Neural crest cell (in vitro differentiated cells): ENCODE measurements around the gene SMPX. TPM values are rescaled to one million over a fixed set of nuclear protein-coding genes. Genes with fewer than 3 reads are reported as not detected.

Experiments
- DNase-seq: peaks from one replicate; pipeline ENCODE4 v3.0.0; 2021; ENCODE audit warnings: low read depth, mixed read lengths, low spot score
- H3K27ac Mint-ChIP-seq: one replicate; pipeline ENCODE4 v1.8.0; 2021; ENCODE audit warnings: mild to moderate bottlenecking, mixed read lengths; ENCODE audit not compliant: unreplicated experiment
- H3K27me3 Mint-ChIP-seq: 2 replicates; pipeline ENCODE4 v1.8.0; 2021; ENCODE audit warnings: low read depth, mild to moderate bottlenecking, mixed read lengths
- H3K36me3 Mint-ChIP-seq: 2 replicates; pipeline ENCODE4 v1.8.0; 2021; ENCODE audit warnings: low read depth, mild to moderate bottlenecking, mixed read lengths
- H3K4me1 Mint-ChIP-seq: 2 replicates; pipeline ENCODE4 v1.8.0; 2021; ENCODE audit warnings: mixed read lengths
- H3K4me3 Mint-ChIP-seq: one replicate; pipeline ENCODE4 v1.8.0; 2021; ENCODE audit warnings: mild to moderate bottlenecking, mixed read lengths
- H3K9me3 Mint-ChIP-seq: 2 replicates; pipeline ENCODE4 v1.8.0; 2021; ENCODE audit warnings: mixed read lengths
- CTCF ChIP-seq: fragments of 200-600 bp; sonication (generic); conservative IDR thresholded peaks from 2 replicates; pipeline ENCODE4 v1.5.0; 2021; ENCODE audit warnings: antibody characterized with exemption, mild to moderate bottlenecking
- total RNA-seq: library from RNA; stranded (reverse); gene quantifications from 2 replicates; pipeline ENCODE4 v1.2.1, GENCODE V29; 2021

The SMPX gene
- total RNA-seq, 1 donor from 2014 or later: 0.51 TPM

GRCh38 chrX:21758488-21758887 lies 572 bp upstream of the SMPX start:
- peaks cover 32% of the 10 kb centered on the region for H3K4me1 Mint-ChIP-seq
- no peak overlapping the region for H3K4me3 Mint-ChIP-seq
- no peak for DNase-seq
- no peaks in the 10 kb centered on the region for H3K27me3 Mint-ChIP-seq
- H3K9me3 Mint-ChIP-seq: peaks cover 3% of the 10 kb centered on the region
- H3K27ac Mint-ChIP-seq: no peak overlapping the region
- TF ChIP-seq CTCF: peak; percentile 22
- peaks cover 3% of the 10 kb centered on the region for H3K36me3 Mint-ChIP-seq

GRCh38 chrX:21756785-21757529 lies 959 bp downstream of the SMPX start:
- peaks cover 3% of the 10 kb centered on the region for H3K9me3 Mint-ChIP-seq
- no peak for TF ChIP-seq CTCF

GRCh38 chrX:21749924-21750323 lies 8.0 kb downstream of the SMPX start:
- TF ChIP-seq CTCF: no peak
- H3K9me3 Mint-ChIP-seq: no peaks in the 10 kb centered on the region
- peaks cover 56% of the 10 kb centered on the region for H3K4me1 Mint-ChIP-seq

More at GRCh38 chrX:21756785-21757529, 959 bp downstream of the SMPX start:
- Mint-ChIP-seq H3K4me3 (no peak overlapping the region), H3K27ac (peak overlapping the region; percentile 37), H3K36me3 (peaks cover 3% of the 10 kb centered on the region), H3K27me3 (no peaks in the 10 kb centered on the region), H3K4me1 (peaks cover 36% of the 10 kb centered on the region)
- DNase-seq: no peak

GRCh38 chrX:21748235-21748634 lies 9.7 kb downstream of the SMPX start:
- H3K36me3 Mint-ChIP-seq: no peaks in the 10 kb centered on the region
- no peak overlapping the region for H3K4me3 Mint-ChIP-seq
- no peak for TF ChIP-seq CTCF
- peaks cover 47% of the 10 kb centered on the region for H3K4me1 Mint-ChIP-seq
- no peaks in the 10 kb centered on the region for H3K9me3 Mint-ChIP-seq
- no peak overlapping the region for H3K27ac Mint-ChIP-seq
- peaks cover 14% of the 10 kb centered on the region for H3K27me3 Mint-ChIP-seq
- DNase-seq: no peak

More at GRCh38 chrX:21749924-21750323, 8.0 kb downstream of the SMPX start:
- H3K36me3 Mint-ChIP-seq: no peaks in the 10 kb centered on the region
- DNase-seq: no peak
- no peak overlapping the region for H3K27ac Mint-ChIP-seq
- no peak overlapping the region for H3K4me3 Mint-ChIP-seq
- H3K27me3 Mint-ChIP-seq: peaks cover 14% of the 10 kb centered on the region

- H3K4me3 Mint-ChIP-seq: peak overlapping the region; percentile 70
- H3K4me1 Mint-ChIP-seq: peaks cover 47% of the 10 kb centered on the region
- H3K9me3 Mint-ChIP-seq: no peaks in the 10 kb centered on the region
- TF ChIP-seq CTCF: no peak
- peaks cover 14% of the 10 kb centered on the region for H3K27me3 Mint-ChIP-seq
- peak overlapping the region; percentile 27 for H3K27ac Mint-ChIP-seq
- no peak for DNase-seq
- no peaks in the 10 kb centered on the region for H3K36me3 Mint-ChIP-seq
These were observed 10.4 kb downstream of the SMPX start for GRCh38 chrX:21747558-21747957.
